Measurements from ENCODE around the gene SKI. TPM values are rescaled to one million over a fixed set of nuclear protein-coding genes. Genes with fewer than 3 reads are reported as not detected.

Gene SKI
- total RNA-seq, 3 donors from 2014 or later = 22.1 to 33.8 (median 26.7) TPM

GRCh38 chr1:2313651-2314261, 85.6 kb downstream of the SKI start:
- Histone ChIP-seq H3K4me3 (peak overlapping the region; percentile 61 to 93 (median 75)), H3K27ac (peak overlapping the region; percentile 93 to 95), H3K9me3 (no peaks in the 10 kb centered on the region)

GRCh38 chr1:2314273-2314802, 86.2 kb downstream of the SKI start:
- Histone ChIP-seq H3K9me3 (no peaks in the 10 kb centered on the region), H3K27ac (peak overlapping the region; percentile 93 to 95), H3K4me1 (peaks cover 6 to 23% of the 10 kb centered on the region in 2 donors), H3K4me3 (peak overlapping the region; percentile 61 to 93 (median 75)), H3K27me3 (no peaks in the 10 kb centered on the region), H3K36me3 (no peaks in the 10 kb centered on the region)
- TF ChIP-seq CTCF (IDR thresholded peaks at IDR 0.05) = no peak
- no peak for TF ChIP-seq POLR2AphosphoS5 (IDR thresholded peaks at IDR 0.05)
- no peak for TF ChIP-seq POLR2A (IDR thresholded peaks at IDR 0.05)
- DNase-seq (ENCODE audit: low spot score in 2 of 2) = peak in 1 of 2 donors; percentile 73
- intact Hi-C loops (cut with DNase I; ENCODE audit: low total_unique reads) = no loop called here

More at GRCh38 chr1:2313651-2314261, 85.6 kb downstream of the SKI start:
- intact Hi-C loops (cut with DNase I; ENCODE audit: low total_unique reads) = no loop called here
- no peaks in the 10 kb centered on the region for H3K36me3 ChIP-seq
- H3K27me3 ChIP-seq = no peaks in the 10 kb centered on the region
- no peak for TF ChIP-seq POLR2AphosphoS5 (IDR thresholded peaks at IDR 0.05)
- TF ChIP-seq CTCF (IDR thresholded peaks at IDR 0.05) = no peak
- TF ChIP-seq POLR2A (IDR thresholded peaks at IDR 0.05) = no peak
- no peak for DNase-seq (ENCODE audit: low spot score in 2 of 2)
- H3K4me1 ChIP-seq = peaks cover 6 to 20% of the 10 kb centered on the region in 2 donors

- TF ChIP-seq POLR2AphosphoS5 (IDR thresholded peaks at IDR 0.05) (no peak), CTCF (IDR thresholded peaks at IDR 0.05) (peak in 2 of 3 donors; percentile 65 to 79), POLR2A (IDR thresholded peaks at IDR 0.05) (no peak)
- intact Hi-C loops (cut with DNase I; ENCODE audit: low total_unique reads) = no loop called here
- H3K36me3 ChIP-seq = no peaks in the 10 kb centered on the region
- H3K27me3 ChIP-seq = no peaks in the 10 kb centered on the region
- H3K4me1 ChIP-seq = peaks cover 6 to 23% of the 10 kb centered on the region in 2 donors
- peak overlapping the region; percentile 61 to 93 (median 75) for H3K4me3 ChIP-seq
- no peak for DNase-seq (ENCODE audit: low spot score in 2 of 2)
- H3K9me3 ChIP-seq = no peaks in the 10 kb centered on the region
- H3K27ac ChIP-seq = peak overlapping the region; percentile 93 to 95
These were observed 86.9 kb downstream of the SKI start for GRCh38 chr1:2314803-2315673.

- intact Hi-C loops (cut with DNase I; ENCODE audit: low total_unique reads) = no loop called here
- Histone ChIP-seq H3K4me3 (peak overlapping the region in 1 of 3 donors; percentile 61), H3K9me3 (no peaks in the 10 kb centered on the region), H3K27me3 (no peaks in the 10 kb centered on the region), H3K27ac (peak overlapping the region; percentile 93 to 95), H3K4me1 (peaks cover 6 to 24% of the 10 kb centered on the region in 2 donors), H3K36me3 (no peaks in the 10 kb centered on the region)
- no peak for DNase-seq (ENCODE audit: low spot score in 2 of 2)
- TF ChIP-seq POLR2A (IDR thresholded peaks at IDR 0.05) (no peak), POLR2AphosphoS5 (IDR thresholded peaks at IDR 0.05) (no peak), CTCF (IDR thresholded peaks at IDR 0.05) (no peak)
These were observed 87.7 kb downstream of the SKI start for GRCh38 chr1:2315674-2316450.

All from breast epithelium (tissue), 4 donors.